H1 (cell line): ENCODE data around the gene SAMD4A. TPM values are rescaled to one million over a fixed set of nuclear protein-coding genes. Genes with fewer than 3 reads are reported as not detected.

Experiments used
- CBX8 ChIP-seq: fragments of 300-800, 300-1000 bp; sonication (generic); IDR thresholded peaks from 2 replicates; pipeline ENCODE4 v1.7.1; 2016; ENCODE audit warnings: low read depth, low read length, borderline replicate concordance
- CREB1 ChIP-seq: IDR thresholded peaks from 2 replicates; pipeline ENCODE4 v1.6.1; 2012; ENCODE audit warnings: inconsistent platforms
- CTBP2 ChIP-seq: IDR thresholded peaks from 2 replicates; pipeline ENCODE4 v1.7.0; 2011; ENCODE audit warnings: borderline replicate concordance, mild to moderate bottlenecking, moderate library complexity, mixed read lengths, low read length; ENCODE audit not compliant: insufficient read depth, insufficient read length
- GTF2F1 ChIP-seq: IDR thresholded peaks from 2 replicates; pipeline ENCODE4 v1.6.1; 2012; ENCODE audit warnings: low read depth, low read length, improper control_type of control experiment, borderline replicate concordance
- HDAC6 ChIP-seq: IDR thresholded peaks from one replicate; pipeline ENCODE4 v1.7.1; 2012; ENCODE audit warnings: low read depth, mild to moderate bottlenecking, inconsistent platforms, low read length, moderate library complexity
- SAP30 ChIP-seq: fragments of 300-600 bp; sonication (generic); IDR thresholded peaks from 2 replicates; pipeline ENCODE4 v1.7.1; 2012; ENCODE audit warnings: low read length, moderate library complexity, mild to moderate bottlenecking, inconsistent platforms; ENCODE audit not compliant: insufficient read depth, insufficient replicate concordance
- TBP ChIP-seq: IDR thresholded peaks from 2 replicates; pipeline ENCODE4 v1.6.1; 2011; ENCODE audit warnings: low read depth, low read length, improper control_type of control experiment
- polyA plus RNA-seq, 7 experiments: library from polyadenylated mRNA; depleted of rRNA in 3 of 7; stranded (reverse) in 5 of 7; unstranded in 2 of 7; fragments of >200 nt in 5 of 7; fragments of 200-250 nt in 2 of 7; gene quantifications; 1 replicate in 5 of 7; 2 replicates in 1 of 7; 4 replicates in 1 of 7; pipeline versions ENCODE4 v1.2.1 to v1.2.3, GENCODE V29; 2011 to 2013; ENCODE audit warnings: missing spikeins in 2 of 7, mixed read lengths in 2 of 7
- total RNA-seq: library from RNA; stranded (reverse); fragmentation: NEBNext Ultra II Directional; extraction: Animal tissue kit (Norgen Biotek cat#: 25700); gene quantifications from 2 replicates; pipeline ENCODE4 v1.2.1, GENCODE V29; 2021

SAMD4A gene
- total and polyA plus RNA-seq, 2 of the 8 experiments (the other 6 are each of a cell fraction or from before 2014, with no cell fraction given): 2.4 to 12.3 TPM

GRCh38 chr14:54567639-54568561, 972 bp downstream of the SAMD4A start (continued):
- TF ChIP-seq HDAC6: no peak
- TF ChIP-seq CTBP2: no peak
- TF ChIP-seq CBX8: no peak
- no peak for TF ChIP-seq TBP
- no peak for TF ChIP-seq CREB1
- TF ChIP-seq SAP30: no peak
- no peak for TF ChIP-seq GTF2F1
